Immature natural killer cell (primary cell): Measurements from ENCODE around the gene DPP6. TPM values are rescaled to one million over a fixed set of nuclear protein-coding genes. Genes with fewer than 3 reads are reported as not detected.
"Not testable (repeated sequence)": the region's sequence is repeated elsewhere in the genome, so short reads cannot be mapped to it uniquely, and the experiment has no call there.

Source experiments
- DNase-seq, 3 donors: peaks; one replicate each; pipeline ENCODE4 v3.0.0; 2022; ENCODE audit warnings: mixed read lengths in 1 of 3
- H3K27ac Mint-ChIP-seq, 6 donors: one replicate each; pipeline ENCODE4 v1.8.0; 2020; ENCODE audit warnings: mixed read lengths in 6 of 6, mild to moderate bottlenecking in 5 of 6, inconsistent platforms in 4 of 6, moderate library complexity in 3 of 6
- H3K27me3 Mint-ChIP-seq, 3 donors: one replicate each; pipeline ENCODE4 v1.8.0; 2020 to 2021; ENCODE audit warnings: low read depth in 3 of 3, mild to moderate bottlenecking in 3 of 3, mixed read lengths in 3 of 3, moderate library complexity in 3 of 3, inconsistent platforms in 1 of 3
- H3K36me3 Mint-ChIP-seq, 3 donors: one replicate each; pipeline ENCODE4 v1.8.0; 2020; ENCODE audit warnings: mixed read lengths in 3 of 3, inconsistent platforms in 2 of 3, mild to moderate bottlenecking in 2 of 3
- H3K4me1 Mint-ChIP-seq, 2 donors: one replicate each; pipeline ENCODE4 v1.8.0; 2020; ENCODE audit warnings: inconsistent platforms in 2 of 2, mild to moderate bottlenecking in 2 of 2, mixed read lengths in 2 of 2, moderate library complexity in 1 of 2
- H3K4me3 Mint-ChIP-seq, 5 donors: one replicate each; pipeline ENCODE4 v1.8.0; 2020; ENCODE audit warnings: mild to moderate bottlenecking in 5 of 5, mixed read lengths in 5 of 5, inconsistent platforms in 3 of 5, moderate library complexity in 3 of 5
- H3K9me3 Mint-ChIP-seq, 6 donors: one replicate each; pipeline ENCODE4 v1.8.0; 2020; ENCODE audit warnings: mild to moderate bottlenecking in 6 of 6, mixed read lengths in 6 of 6, inconsistent platforms in 4 of 6, moderate library complexity in 3 of 6
- polyA plus RNA-seq, 3 donors: library from polyadenylated mRNA; unstranded; fragments of 300-500 nt; fragmentation: Illumina TruSeq; gene quantifications; one replicate each; pipeline ENCODE4 v1.2.3, GENCODE V29; 2021

DPP6 gene
- polyA plus RNA-seq, result not detected

DNA sequence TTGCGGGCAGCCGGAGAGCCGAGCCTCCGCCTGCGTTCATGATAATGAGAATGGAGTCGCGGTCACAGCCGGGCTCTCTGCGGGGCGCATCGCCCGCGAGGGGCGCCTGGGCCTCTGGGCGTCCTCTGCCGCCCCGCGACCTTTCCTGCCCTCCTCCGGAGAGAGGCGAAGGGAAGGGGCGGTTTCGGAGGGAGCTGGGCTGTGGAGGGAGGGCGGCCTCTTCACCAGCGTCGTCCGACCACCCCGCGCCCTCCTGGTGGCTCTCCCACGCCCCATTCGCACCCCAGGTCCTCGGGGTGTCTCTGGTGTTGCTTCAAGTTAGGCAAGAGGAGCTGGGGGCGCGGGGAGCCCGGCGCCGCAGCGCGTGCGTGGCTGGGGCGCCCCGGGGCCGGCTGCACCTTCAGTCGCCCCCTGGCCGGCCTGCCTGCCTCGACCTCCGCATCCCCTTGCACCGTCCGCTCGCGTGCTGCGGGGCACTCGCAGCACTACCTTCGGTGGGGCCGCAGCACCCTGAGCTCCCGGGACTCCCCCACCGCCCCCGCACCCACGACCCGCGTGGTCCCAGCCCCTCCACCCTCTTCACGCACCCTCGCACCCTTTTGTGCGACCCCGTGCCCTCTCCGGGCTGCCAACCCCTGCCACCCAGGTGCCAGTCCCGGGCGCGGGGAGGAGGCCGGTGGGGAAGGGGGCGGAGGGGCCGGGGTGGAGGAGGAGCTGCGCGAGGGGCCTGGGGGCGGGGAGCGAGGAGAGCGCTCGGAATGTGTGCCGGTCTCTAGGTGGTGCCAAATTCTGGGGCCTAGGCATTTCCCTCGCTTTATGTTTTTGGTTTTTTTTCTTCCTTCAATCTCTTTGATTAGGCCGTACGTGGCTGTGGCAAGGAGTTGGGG, at the start of gene DPP6:
Gene DPP6 (plus strand): TSS at position 756 of the 887 bp plus-strand sequence.
- not testable (repeated sequence) for H3K27me3 Mint-ChIP-seq, H3K9me3 Mint-ChIP-seq, H3K27ac Mint-ChIP-seq, H3K4me1 Mint-ChIP-seq, H3K36me3 Mint-ChIP-seq, H3K4me3 Mint-ChIP-seq, DNase-seq

DNA sequence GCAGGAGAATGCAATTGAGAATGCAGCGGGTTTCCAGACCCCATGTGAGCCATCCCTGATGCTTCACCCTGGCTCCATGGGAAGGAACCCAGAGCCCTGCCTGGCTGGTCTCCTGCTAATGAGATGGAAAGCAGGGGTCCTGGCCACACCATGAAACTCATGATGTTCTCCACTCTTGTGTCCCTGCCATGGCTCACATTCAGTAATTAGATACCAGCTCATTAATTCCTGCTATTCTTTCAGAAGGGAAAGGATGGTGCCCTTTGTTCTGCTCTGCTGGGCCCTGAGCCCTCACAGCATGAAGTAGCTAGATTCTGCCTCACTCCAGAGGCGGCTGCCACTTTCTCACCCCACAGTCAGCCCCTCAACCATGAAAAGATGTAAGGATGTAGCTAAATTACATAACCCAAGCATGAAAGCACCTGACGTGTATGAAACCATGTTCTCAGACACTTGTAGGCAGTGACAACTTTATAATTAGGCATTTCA, 42.7 kb upstream of the DPP6 start:
- H3K4me1 Mint-ChIP-seq, H3K4me3 Mint-ChIP-seq, H3K9me3 Mint-ChIP-seq, H3K27ac Mint-ChIP-seq, DNase-seq, H3K27me3 Mint-ChIP-seq, H3K36me3 Mint-ChIP-seq: not testable (repeated sequence)

DNA sequence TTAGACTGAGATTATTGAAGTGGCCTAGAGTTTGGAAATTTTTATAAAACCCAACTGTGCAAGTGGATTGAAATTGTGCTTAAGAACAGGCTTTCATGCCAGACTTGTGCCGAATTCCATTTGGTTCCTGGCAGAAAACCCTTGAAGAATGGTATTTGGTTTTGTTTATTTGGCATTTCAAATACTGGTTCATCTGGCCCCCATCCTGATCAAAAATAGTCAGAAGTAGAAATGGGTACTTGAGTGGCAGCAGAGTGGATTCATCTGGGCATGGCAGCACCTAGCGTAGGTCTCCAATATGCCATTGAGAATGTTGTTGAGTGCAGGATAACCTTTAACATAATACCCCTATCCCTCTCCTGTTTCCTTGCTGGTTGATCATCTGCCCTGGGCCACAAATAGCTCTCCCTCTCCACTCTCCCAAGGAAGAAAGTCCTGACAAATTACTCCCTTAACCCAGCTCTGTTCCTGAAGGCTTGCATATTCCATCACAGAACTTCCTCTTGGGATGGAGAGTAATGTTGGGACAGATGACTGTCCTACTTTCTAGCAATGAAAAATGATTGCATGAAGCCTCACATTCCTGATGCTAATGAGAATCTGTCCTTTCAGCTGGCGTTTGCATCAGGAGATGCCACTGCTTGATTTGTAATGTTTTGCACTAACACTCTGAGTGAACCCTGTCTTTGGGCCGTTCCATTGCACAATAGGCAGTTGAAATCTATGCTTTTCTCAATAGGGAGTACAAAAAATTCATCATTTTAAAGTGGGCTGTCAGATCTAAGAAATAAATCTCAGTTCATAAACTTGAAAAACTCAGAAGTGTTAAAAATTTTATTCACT, 41.3 kb upstream of the DPP6 start:
- H3K27ac Mint-ChIP-seq, H3K4me3 Mint-ChIP-seq, DNase-seq, H3K36me3 Mint-ChIP-seq, H3K4me1 Mint-ChIP-seq, H3K27me3 Mint-ChIP-seq: not testable (repeated sequence)
- peaks cover 0 to 12% (median 4%) of the 10 kb centered on the region in 6 donors for H3K9me3 Mint-ChIP-seq

GRCh38 chr7:154012800-154013199, 39.4 kb upstream of the DPP6 start:
- not testable (repeated sequence) for H3K4me1 Mint-ChIP-seq, H3K27me3 Mint-ChIP-seq, H3K27ac Mint-ChIP-seq, H3K4me3 Mint-ChIP-seq, DNase-seq, H3K36me3 Mint-ChIP-seq
- peaks cover 0 to 14% (median 5%) of the 10 kb centered on the region in 6 donors for H3K9me3 Mint-ChIP-seq

DNA sequence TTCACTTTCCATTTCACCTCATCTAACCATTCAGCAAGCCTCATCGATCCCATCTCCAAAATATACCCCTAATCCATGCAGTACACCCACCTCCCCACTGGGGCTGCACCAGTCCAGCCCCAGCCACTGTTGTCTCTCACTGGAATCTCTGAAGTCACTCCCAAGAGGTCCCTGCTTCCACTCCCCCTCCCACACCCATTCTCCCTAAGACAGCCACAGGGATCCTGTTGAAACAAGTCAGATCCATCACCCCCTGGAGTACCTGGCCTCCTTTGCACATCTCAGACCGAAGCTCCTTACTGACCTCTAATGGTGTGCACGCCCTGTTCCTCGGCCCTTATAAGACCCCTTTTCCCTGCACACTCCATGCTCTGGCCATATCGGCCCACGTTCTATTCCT, 36.6 kb upstream of the DPP6 start:
- H3K9me3 Mint-ChIP-seq, result peaks cover 0 to 14% (median 6%) of the 10 kb centered on the region in 6 donors
- H3K27me3 Mint-ChIP-seq, DNase-seq, H3K27ac Mint-ChIP-seq, H3K4me3 Mint-ChIP-seq, H3K4me1 Mint-ChIP-seq, H3K36me3 Mint-ChIP-seq: not testable (repeated sequence)

GRCh38 chr7:154018354-154018753, 33.8 kb upstream of the DPP6 start:
- not testable (repeated sequence) for H3K36me3 Mint-ChIP-seq, H3K27ac Mint-ChIP-seq, DNase-seq, H3K4me3 Mint-ChIP-seq, H3K4me1 Mint-ChIP-seq, H3K27me3 Mint-ChIP-seq
- peaks cover 0 to 14% (median 5%) of the 10 kb centered on the region in 6 donors for H3K9me3 Mint-ChIP-seq

- not testable (repeated sequence) for H3K4me3 Mint-ChIP-seq, H3K27ac Mint-ChIP-seq, H3K27me3 Mint-ChIP-seq, H3K9me3 Mint-ChIP-seq, H3K4me1 Mint-ChIP-seq, DNase-seq, H3K36me3 Mint-ChIP-seq
Measured at GRCh38 chr7:154027805-154028204, 24.4 kb upstream of the DPP6 start.

DNA sequence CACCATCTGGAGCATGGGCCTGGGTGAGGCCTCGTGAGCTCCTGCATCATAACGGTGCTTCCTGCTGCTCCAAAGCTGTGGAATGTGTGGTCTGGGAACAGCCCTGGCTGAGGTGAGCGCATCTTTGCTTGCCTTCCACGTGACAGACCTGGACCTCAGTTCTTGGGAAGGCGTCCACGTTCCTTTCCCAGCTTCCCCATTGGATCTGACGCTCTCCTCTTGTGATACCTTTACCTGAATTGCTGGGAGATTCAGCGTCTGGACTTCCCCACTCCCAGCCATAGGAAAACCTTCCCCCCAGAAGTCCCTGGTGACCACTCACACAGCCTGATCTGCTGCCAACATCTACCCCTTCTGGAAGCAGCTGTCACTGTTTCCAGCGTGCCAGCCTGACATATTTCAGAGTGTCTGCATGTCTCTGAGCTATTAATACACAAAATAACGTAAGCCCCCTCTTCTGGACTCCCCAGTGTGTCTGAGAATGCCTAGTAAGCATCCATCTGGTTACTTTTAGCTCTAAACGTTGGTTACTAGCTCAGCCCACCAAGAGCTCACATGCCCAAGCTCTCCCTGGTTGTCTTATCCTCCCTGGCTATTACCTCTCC, 21.6 kb upstream of the DPP6 start:
- not testable (repeated sequence) for DNase-seq, H3K4me1 Mint-ChIP-seq

GRCh38 chr7:154039466-154040165, 12.6 kb upstream of the DPP6 start:
- not testable (repeated sequence) for H3K27me3 Mint-ChIP-seq

More for the DNA sequence above, 21.6 kb upstream of the DPP6 start:
- H3K27ac Mint-ChIP-seq, H3K9me3 Mint-ChIP-seq, H3K4me3 Mint-ChIP-seq, H3K36me3 Mint-ChIP-seq, H3K27me3 Mint-ChIP-seq: not testable (repeated sequence)

DNA sequence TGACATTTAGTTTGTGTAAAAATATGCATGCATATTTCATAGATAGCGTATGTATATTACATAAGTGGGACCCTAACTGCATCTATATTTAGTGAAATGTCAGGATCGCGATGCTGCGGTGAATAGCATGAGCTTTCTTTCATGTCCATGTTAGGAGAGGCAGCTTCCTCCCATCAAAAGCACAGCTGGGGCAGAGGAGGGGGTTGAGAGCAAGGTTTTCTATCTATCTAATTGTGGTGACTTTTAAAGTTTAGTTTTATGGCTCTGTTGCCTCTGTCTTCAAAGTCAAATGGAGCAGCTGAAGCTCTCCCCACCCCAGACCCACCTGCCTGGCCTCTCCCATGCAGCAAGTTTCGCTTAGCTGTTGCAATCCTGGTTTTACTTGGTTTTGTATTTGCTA, 1.8 kb upstream of the DPP6 start:
- H3K9me3 Mint-ChIP-seq, H3K27me3 Mint-ChIP-seq, H3K4me3 Mint-ChIP-seq, H3K27ac Mint-ChIP-seq, DNase-seq, H3K36me3 Mint-ChIP-seq, H3K4me1 Mint-ChIP-seq: not testable (repeated sequence)

More at GRCh38 chr7:154039466-154040165, 12.6 kb upstream of the DPP6 start:
- not testable (repeated sequence) for DNase-seq, H3K27ac Mint-ChIP-seq, H3K4me3 Mint-ChIP-seq, H3K9me3 Mint-ChIP-seq, H3K4me1 Mint-ChIP-seq, H3K36me3 Mint-ChIP-seq

GRCh38 chr7:154051006-154051642, 1.1 kb upstream of the DPP6 start:
- not testable (repeated sequence) for H3K4me3 Mint-ChIP-seq, H3K36me3 Mint-ChIP-seq, H3K27ac Mint-ChIP-seq, DNase-seq, H3K9me3 Mint-ChIP-seq, H3K27me3 Mint-ChIP-seq, H3K4me1 Mint-ChIP-seq

DNA sequence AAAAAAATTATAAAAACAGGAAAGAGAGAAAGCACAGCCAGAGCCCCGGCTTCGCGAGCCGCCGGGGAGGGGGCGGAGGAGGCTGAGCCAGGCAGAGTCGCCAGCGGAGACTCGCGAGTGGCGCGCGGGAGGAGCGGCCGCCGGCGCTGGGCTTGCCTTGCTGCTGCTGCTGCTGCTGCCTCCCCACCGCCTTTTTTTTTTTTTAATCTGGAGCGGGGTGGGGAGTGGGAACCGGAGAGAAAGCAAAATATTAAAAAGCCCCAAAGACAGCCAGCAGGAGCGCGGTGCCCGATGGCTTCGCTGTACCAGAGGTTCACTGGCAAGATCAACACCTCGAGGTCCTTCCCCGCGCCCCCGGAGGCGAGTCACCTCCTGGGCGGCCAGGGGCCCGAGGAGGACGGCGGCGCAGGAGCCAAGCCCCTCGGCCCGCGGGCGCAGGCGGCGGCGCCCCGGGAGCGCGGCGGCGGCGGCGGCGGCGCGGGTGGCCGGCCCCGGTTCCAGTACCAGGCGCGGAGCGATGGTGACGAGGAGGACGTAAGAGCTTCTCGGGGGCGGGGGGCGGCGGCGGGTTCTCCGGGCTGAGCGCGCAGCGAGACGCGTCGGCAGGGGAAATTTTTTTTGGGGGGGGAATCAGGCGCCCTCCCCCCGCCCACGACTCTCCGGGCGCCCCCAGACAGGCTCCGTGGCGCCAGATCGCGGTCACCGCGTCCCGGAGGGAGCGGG, 493 bp downstream of the DPP6 start:
- H3K36me3 Mint-ChIP-seq, H3K27ac Mint-ChIP-seq, DNase-seq, H3K4me1 Mint-ChIP-seq, H3K27me3 Mint-ChIP-seq, H3K4me3 Mint-ChIP-seq: not testable (repeated sequence)
- peaks cover 0 to 11% (median 2%) of the 10 kb centered on the region in 6 donors for H3K9me3 Mint-ChIP-seq
